Forelimb muscle (tissue), 1 donor: ENCODE data around the gene GIMAP7. TPM values are rescaled to one million over a fixed set of nuclear protein-coding genes. Genes with fewer than 3 reads are reported as not detected.
"Not testable (repeated sequence)": the region's sequence is repeated elsewhere in the genome, so short reads cannot be mapped to it uniquely, and the experiment has no call there.

Source experiments
- DNase-seq: peaks from one replicate; pipeline ENCODE4 v3.0.0-alpha.2; 2013; ENCODE audit warnings: low read depth
- polyA plus RNA-seq: library from polyadenylated mRNA; unstranded; fragments of 120-200 nt; gene quantifications from one replicate; pipeline ENCODE4 v1.2.1, GENCODE V29; 2013; ENCODE audit not compliant: insufficient read length

Gene GIMAP7
- polyA plus RNA-seq = 9.3 TPM

- no peak for DNase-seq
Measured at GRCh38 chr7:150514748-150515222, at the start of gene GIMAP7. TSS of gene GIMAP7 (plus strand) at chr7:150514872. CDS start at chr7:150519975, 5,103 bp downstream.

- DNase-seq = no peak
Measured at GRCh38 chr7:150464962-150465361, 49.7 kb upstream of the GIMAP7 start.

- DNase-seq = no peak
Measured at GRCh38 chr7:150465414-150465813, 49.3 kb upstream of the GIMAP7 start.

- no peak for DNase-seq
Measured at GRCh38 chr7:150466477-150466876, 48.2 kb upstream of the GIMAP7 start.

GRCh38 chr7:150468241-150468640, 46.4 kb upstream of the GIMAP7 start:
- DNase-seq = no peak

- DNase-seq = no peak
Measured at GRCh38 chr7:150471886-150472285, 42.8 kb upstream of the GIMAP7 start.

- no peak for DNase-seq
Measured at GRCh38 chr7:150473902-150474301, 40.8 kb upstream of the GIMAP7 start.

- no peak for DNase-seq
Measured at GRCh38 chr7:150476285-150476684, 38.4 kb upstream of the GIMAP7 start.

- DNase-seq = no peak
Measured at GRCh38 chr7:150476819-150477631, 37.6 kb upstream of the GIMAP7 start.

- no peak for DNase-seq
Measured at GRCh38 chr7:150479023-150479716, 35.5 kb upstream of the GIMAP7 start.

GRCh38 chr7:150481186-150481920, 33.3 kb upstream of the GIMAP7 start:
- no peak for DNase-seq

GRCh38 chr7:150481922-150482321, 32.8 kb upstream of the GIMAP7 start:
- no peak for DNase-seq

GRCh38 chr7:150483514-150483913, 31.2 kb upstream of the GIMAP7 start:
- DNase-seq = not testable (repeated sequence)

GRCh38 chr7:150484071-150484470, 30.6 kb upstream of the GIMAP7 start:
- DNase-seq = not testable (repeated sequence)

- no peak for DNase-seq
Measured at GRCh38 chr7:150487625-150488024, 27.0 kb upstream of the GIMAP7 start.

- DNase-seq = no peak
Measured at GRCh38 chr7:150489782-150490181, 24.9 kb upstream of the GIMAP7 start.

- DNase-seq = not testable (repeated sequence)
Measured at GRCh38 chr7:150493442-150493841, 21.2 kb upstream of the GIMAP7 start.

- DNase-seq = no peak
Measured at GRCh38 chr7:150502519-150502918, 12.2 kb upstream of the GIMAP7 start.

GRCh38 chr7:150503155-150503554, 11.5 kb upstream of the GIMAP7 start:
- no peak for DNase-seq

- no peak for DNase-seq
Measured at GRCh38 chr7:150503581-150503980, 11.1 kb upstream of the GIMAP7 start.

GRCh38 chr7:150507947-150508602, 6.6 kb upstream of the GIMAP7 start:
- no peak for DNase-seq

GRCh38 chr7:150511048-150511447, 3.6 kb upstream of the GIMAP7 start:
- no peak for DNase-seq
